T-helper 17 cell (primary cell): ENCODE data around the gene TACSTD2. TPM values are rescaled to one million over a fixed set of nuclear protein-coding genes. Genes with fewer than 3 reads are reported as not detected.
"Not testable (repeated sequence)": the region's sequence is repeated elsewhere in the genome, so short reads cannot be mapped to it uniquely, and the experiment has no call there.

Source experiments
- ATAC-seq: fragments of 150-1000 bp; cut with Tn5 transposase; 2 replicates; pipeline ENCODE4 v1.10.0; 2021; ENCODE audit warnings: mild to moderate bottlenecking, moderate library complexity
- DNase-seq, 3 donors: peaks; one replicate each; pipeline versions ENCODE4 v3.0.0 to v3.0.0-alpha.2; 2020 to 2021
- H3K9me3 ChIP-seq: one replicate; pipeline ENCODE4 v1.7.0; 2013; ENCODE audit warnings: low read length, mild to moderate bottlenecking; ENCODE audit not compliant: control insufficient read depth, poor library complexity, severe bottlenecking
- H3K27ac Mint-ChIP-seq: one replicate; pipeline ENCODE4 v1.8.0; 2022; ENCODE audit warnings: mild to moderate bottlenecking, moderate library complexity, mixed read lengths
- H3K27me3 Mint-ChIP-seq: one replicate; pipeline ENCODE4 v1.8.0; 2022; ENCODE audit warnings: mixed read lengths
- H3K36me3 Mint-ChIP-seq: one replicate; pipeline ENCODE4 v1.8.0; 2022; ENCODE audit warnings: low read depth, mixed read lengths
- H3K4me1 Mint-ChIP-seq: one replicate; pipeline ENCODE4 v1.8.0; 2022; ENCODE audit warnings: mild to moderate bottlenecking, mixed read lengths
- H3K4me3 Mint-ChIP-seq: one replicate; pipeline ENCODE4 v1.8.0; 2022; ENCODE audit warnings: mild to moderate bottlenecking, moderate library complexity, mixed read lengths
- total RNA-seq, 4 donors: library from RNA in 2 of 4; stranded (reverse) in 2 of 4; gene quantifications; one replicate each; pipeline ENCODE4 v1.2.3 and lab custom pipeline; 2022 to 2026

TACSTD2 gene
- total RNA-seq, 2 donors from 2014 or later, result 0.23 TPM; not detected in 1

DNA sequence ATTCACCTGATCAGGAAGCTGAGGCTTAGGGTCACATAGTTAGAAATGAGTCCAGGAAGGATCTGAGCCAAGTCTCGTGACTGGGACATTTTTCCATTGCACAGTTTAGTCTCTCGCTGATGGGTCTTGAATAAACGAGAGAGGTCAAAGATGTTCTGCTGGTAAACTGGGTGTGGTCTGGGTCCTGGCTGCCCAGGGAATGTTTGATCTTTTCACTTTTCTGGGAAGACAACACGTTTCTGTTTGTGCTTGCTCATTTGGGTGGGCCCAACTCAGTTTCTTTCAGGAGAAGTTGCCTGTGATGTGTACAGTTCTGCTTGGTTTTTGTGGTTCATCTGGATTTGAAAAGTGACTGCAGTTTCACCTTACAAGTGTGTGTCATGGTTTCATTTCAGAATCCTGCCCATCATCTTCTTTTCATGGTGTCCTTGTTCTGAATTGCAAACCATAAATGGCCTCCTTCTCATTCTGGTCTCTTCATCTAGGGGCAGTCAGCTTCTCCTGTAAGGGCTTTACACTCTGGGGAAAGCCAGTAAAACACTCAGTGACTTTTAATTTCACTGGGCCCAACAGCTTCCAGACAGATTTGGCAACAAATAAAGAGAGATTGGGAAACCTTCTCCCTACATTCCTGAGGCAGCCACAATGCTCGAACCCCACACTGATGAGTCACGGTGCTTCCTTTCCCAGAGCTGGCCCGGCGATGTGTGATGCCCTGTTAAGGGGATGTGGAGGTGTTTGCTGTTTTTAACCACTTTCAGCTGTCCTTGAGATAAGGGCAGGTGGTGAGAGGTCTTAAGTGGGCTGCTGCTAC is 7.2 kb upstream of the TACSTD2 start:
- no peak overlapping the region for H3K27ac Mint-ChIP-seq
- H3K9me3 ChIP-seq, result no peaks in the 10 kb centered on the region
- H3K4me1 Mint-ChIP-seq, result peaks cover 4% of the 10 kb centered on the region
- no peak for ATAC-seq
- no peak overlapping the region for H3K4me3 Mint-ChIP-seq
- peaks cover 53% of the 10 kb centered on the region for H3K27me3 Mint-ChIP-seq
- H3K36me3 Mint-ChIP-seq, result no peaks in the 10 kb centered on the region
- no peak for DNase-seq

DNA sequence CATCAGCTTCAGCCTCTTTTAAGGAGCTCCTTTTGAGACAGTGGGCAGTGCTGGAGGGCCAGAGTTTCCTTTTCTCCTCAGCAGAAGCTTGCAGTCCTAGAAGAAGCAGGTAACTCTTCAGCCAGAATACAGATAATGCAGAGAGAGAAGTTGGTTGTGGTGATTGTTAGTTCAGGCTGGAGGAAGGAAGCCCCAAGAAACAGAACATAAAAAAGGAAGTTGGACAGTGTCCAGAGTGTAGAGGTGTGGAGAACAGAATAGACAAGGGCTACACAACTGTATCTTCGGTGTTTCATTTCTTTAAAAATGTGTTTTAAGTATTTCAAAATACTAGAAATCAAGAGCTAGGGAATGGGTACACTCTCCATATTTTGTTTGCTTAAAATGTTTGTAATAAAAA is 6.4 kb upstream of the TACSTD2 start:
- Mint-ChIP-seq H3K27me3 (peaks cover 50% of the 10 kb centered on the region), H3K4me3 (no peak overlapping the region), H3K27ac (no peak overlapping the region), H3K36me3 (no peaks in the 10 kb centered on the region), H3K4me1 (peaks cover 4% of the 10 kb centered on the region)
- no peaks in the 10 kb centered on the region for H3K9me3 ChIP-seq
- ATAC-seq (no peak), DNase-seq (no peak)

DNA sequence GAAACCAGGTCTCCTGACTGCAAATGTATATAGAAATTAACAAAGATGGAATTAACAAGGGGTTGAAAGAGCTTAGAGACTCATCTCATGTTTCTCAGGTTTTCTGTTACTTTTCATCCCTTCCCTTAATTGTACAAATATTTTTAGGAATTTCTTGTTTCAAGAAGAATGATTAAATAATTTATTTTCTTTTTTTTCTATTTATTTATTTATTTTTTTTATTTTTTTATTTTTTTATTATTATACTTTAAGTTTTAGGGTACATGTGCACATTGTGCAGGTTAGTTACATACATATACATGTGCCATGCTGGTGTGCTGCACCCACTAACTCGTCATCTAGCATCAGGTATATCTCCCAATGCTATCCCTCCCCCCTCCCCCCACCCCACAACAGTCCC is 5.1 kb upstream of the TACSTD2 start:
- H3K27ac Mint-ChIP-seq, H3K36me3 Mint-ChIP-seq, H3K9me3 ChIP-seq, ATAC-seq, H3K4me3 Mint-ChIP-seq, DNase-seq, H3K4me1 Mint-ChIP-seq: not testable (repeated sequence)
- H3K27me3 Mint-ChIP-seq, result peaks cover 61% of the 10 kb centered on the region

DNA sequence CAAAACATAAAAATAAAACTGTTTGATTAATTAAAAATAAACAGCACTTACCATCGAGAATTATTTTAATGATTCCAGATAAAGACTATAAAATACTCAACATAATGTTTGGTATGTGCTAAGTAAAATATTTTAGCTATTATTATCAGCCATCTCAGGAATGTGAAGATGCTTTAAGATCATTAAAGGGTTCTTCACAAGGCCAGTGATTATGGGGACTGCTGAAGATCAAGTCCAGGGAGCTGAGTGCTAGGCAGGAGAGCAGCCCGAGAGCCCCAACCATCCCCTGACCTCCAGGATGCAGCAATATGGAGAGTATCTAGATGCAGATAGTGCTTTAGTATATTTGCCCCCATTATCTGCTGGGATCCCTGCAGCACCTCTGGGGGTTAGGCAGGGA is 4.6 kb upstream of the TACSTD2 start:
- no peaks in the 10 kb centered on the region for H3K9me3 ChIP-seq
- no peak for ATAC-seq
- Mint-ChIP-seq H3K36me3 (peaks cover 3% of the 10 kb centered on the region), H3K27me3 (peaks cover 59% of the 10 kb centered on the region), H3K4me1 (peaks cover 8% of the 10 kb centered on the region), H3K27ac (no peak overlapping the region), H3K4me3 (no peak overlapping the region)
- DNase-seq, result no peak

DNA sequence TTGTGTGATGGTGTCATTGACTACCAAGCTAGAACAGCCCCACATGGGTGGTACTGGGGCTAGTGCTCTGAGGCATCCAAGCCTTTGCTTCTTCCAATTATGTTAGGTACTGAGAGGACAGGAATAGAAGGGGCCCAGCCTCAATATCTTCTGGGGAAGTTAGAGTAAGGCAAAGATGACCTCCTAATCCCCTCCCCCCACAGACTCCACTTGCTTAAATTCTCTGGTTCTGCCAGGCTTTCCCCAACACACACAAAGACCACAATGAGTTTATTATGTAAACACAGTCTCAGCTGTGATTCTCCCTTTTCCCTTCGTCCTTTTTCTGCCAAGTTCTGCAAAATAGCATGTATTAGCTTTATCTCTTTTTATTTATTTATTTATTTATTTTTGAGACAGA is 3.1 kb upstream of the TACSTD2 start:
- no peak overlapping the region for H3K27ac Mint-ChIP-seq
- no peak for ATAC-seq
- H3K4me1 Mint-ChIP-seq, result peaks cover 16% of the 10 kb centered on the region
- peaks cover 58% of the 10 kb centered on the region for H3K27me3 Mint-ChIP-seq
- no peak overlapping the region for H3K4me3 Mint-ChIP-seq
- peaks cover 8% of the 10 kb centered on the region for H3K36me3 Mint-ChIP-seq
- DNase-seq, result no peak
- H3K9me3 ChIP-seq, result no peaks in the 10 kb centered on the region

DNA sequence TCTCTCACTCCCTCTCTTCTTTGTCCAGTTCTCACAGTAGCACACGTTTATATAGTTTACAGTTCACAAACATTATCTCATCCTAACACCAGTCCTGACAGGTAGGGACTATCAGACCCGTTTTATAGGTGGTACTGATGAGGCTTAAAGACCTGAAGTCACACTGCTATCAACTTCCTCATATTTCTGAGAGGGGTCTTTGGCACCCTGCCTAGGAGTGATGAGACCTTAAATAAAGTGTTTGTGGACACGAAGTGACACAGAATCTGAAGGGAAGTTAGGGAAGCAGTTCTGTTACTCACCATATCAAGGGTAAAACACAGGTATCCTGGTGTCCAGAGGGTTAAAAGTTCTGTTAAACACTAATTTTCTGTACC is 590 bp upstream of the TACSTD2 start:
- Mint-ChIP-seq H3K4me3 (peak overlapping the region; percentile 82), H3K27ac (peak overlapping the region; percentile 77), H3K4me1 (peaks cover 24% of the 10 kb centered on the region), H3K27me3 (peaks cover 58% of the 10 kb centered on the region), H3K36me3 (peaks cover 8% of the 10 kb centered on the region)
- DNase-seq (no peak), ATAC-seq (no peak)
- H3K9me3 ChIP-seq, result no peaks in the 10 kb centered on the region

DNA sequence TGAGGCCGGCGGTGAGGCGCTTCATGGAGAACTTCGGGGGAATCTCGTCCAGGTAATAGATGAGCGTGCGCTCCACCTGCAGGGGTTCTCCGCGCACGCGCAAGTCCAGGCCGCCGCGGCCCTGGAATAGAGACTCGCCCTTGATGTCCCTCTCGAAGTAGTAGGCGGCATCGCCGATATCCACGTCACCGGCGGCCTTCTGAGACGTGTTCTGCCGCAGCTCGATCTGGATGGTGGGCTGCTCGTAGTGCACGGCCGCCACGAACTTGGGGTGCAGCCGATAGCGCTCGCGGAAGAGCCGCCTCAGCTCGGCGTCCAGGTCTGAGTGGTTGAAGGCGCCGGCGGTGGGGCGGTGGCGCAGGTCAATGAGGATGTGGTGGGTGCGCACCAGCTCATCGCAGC is 726 bp downstream of the TACSTD2 start:
- no peak for ATAC-seq
- Mint-ChIP-seq H3K4me3 (peak overlapping the region; percentile 80), H3K36me3 (peaks cover 8% of the 10 kb centered on the region), H3K27me3 (peaks cover 70% of the 10 kb centered on the region), H3K4me1 (peaks cover 24% of the 10 kb centered on the region), H3K27ac (peak overlapping the region; percentile 75)
- H3K9me3 ChIP-seq, result no peaks in the 10 kb centered on the region
- no peak for DNase-seq

DNA sequence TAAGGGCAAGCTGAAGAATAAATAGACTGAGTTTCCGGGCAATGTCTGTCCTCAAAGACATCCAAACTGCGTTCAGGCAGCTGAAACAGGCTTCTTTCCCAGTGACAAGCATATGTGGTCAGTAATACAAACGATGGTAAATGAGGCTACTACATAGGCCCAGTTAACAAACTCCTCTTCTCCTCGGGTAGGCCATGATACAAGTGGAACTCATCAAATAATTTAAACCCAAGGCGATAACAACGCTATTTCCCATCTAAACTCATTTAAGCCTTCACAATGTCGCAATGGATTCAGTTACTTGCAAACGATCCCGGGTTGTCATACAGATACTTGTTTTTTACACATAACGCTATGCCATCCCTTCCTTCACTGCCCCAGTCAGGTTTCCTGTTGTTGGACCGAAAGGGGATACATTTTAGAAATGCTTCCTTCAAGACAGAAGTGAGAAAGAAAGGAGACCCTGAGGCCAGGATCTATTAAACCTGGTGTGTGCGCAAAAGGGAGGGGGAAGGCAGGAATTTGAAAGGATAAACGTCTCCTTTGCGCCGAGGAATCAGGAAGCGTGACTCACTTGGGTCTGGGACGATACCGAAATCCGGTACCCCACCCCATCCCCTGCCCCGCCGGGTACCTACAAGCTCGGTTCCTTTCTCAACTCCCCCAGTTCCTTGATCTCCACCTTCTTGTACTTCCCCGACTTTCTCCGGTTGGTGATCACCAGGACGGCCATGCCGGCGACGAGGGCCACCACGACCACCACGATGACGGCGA is 1.3 kb downstream of the TACSTD2 start:
- Mint-ChIP-seq H3K4me1 (peaks cover 24% of the 10 kb centered on the region), H3K36me3 (peaks cover 8% of the 10 kb centered on the region), H3K4me3 (peak overlapping the region; percentile 80), H3K27ac (peak overlapping the region; percentile 75), H3K27me3 (peaks cover 76% of the 10 kb centered on the region)
- DNase-seq, result no peak
- no peak for ATAC-seq
- H3K9me3 ChIP-seq, result no peaks in the 10 kb centered on the region

DNA sequence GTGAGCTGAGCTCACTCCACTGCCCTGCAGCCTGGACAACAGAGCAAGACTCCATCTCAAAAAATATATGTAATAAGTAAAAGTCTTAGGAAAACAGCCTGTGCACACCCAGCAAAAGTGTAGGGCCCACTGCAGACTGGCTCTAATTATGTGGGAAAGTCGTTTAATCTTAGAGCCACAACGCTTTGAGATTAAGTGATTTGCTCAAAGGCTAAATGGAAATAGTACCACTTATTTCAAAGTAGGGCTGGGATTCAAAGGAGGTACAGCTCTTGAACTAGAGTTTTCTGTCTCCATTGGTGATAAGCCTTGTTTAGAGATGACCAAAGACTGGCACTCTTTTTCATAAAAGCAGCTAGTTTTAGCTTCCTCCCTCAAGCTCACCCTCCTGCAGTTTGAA is 2.2 kb downstream of the TACSTD2 start:
- H3K36me3 Mint-ChIP-seq, result peaks cover 11% of the 10 kb centered on the region
- ATAC-seq (no peak), DNase-seq (no peak)
- H3K4me3 Mint-ChIP-seq, result no peak overlapping the region
- H3K27ac Mint-ChIP-seq, result peak overlapping the region; percentile 79
- peaks cover 80% of the 10 kb centered on the region for H3K27me3 Mint-ChIP-seq
- no peaks in the 10 kb centered on the region for H3K9me3 ChIP-seq
- H3K4me1 Mint-ChIP-seq, result peaks cover 24% of the 10 kb centered on the region

DNA sequence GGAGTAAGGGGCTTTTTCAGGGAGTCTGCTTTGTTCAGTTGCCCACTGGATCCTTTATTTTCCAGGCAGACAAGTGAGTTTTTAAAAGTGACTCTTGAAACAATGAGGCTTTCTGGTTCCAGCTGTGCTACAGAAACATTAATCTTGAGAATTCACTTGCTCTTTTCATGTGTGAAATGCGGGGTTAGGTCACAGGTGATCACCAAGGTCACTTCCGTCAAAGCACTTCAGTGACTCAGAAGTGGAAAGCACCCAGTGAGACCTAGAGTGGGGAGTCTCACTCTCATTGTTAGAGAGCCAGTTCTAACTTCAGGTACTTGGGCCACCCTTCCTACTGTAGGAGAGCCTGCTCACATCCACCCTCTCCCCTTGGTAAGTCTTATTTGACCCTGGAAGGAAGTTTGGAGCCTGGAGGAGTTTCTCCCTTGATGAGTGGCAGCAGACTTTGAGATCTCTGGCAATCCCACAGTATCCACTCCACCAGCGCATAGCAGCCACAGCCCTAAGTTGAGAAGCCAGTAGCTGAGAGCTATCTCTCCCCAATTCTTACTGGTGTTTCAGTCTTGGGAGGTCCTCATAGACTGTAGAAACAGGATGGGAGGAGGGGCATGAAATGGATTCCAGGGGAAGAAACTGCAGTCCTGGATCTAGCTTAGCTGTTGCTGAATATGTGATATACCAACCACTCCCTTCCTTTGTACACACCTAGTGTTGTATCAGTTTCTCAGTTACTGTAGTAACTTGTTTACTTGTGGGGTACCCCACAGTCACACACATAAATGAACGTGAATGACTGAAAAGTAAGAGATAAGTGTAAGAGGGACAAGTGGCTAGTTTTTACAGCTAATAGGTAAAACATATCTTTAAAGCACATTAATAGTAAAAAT is 3.1 kb downstream of the TACSTD2 start:
- no peak overlapping the region for H3K4me3 Mint-ChIP-seq
- peak in 1 of 3 donors; percentile 11 for DNase-seq
- peak overlapping the region; percentile 79 for H3K27ac Mint-ChIP-seq
- H3K27me3 Mint-ChIP-seq, result peaks cover 80% of the 10 kb centered on the region
- H3K9me3 ChIP-seq, result no peaks in the 10 kb centered on the region
- H3K36me3 Mint-ChIP-seq, result peaks cover 15% of the 10 kb centered on the region
- H3K4me1 Mint-ChIP-seq, result peaks cover 24% of the 10 kb centered on the region
- peak; percentile 97 for ATAC-seq

DNA sequence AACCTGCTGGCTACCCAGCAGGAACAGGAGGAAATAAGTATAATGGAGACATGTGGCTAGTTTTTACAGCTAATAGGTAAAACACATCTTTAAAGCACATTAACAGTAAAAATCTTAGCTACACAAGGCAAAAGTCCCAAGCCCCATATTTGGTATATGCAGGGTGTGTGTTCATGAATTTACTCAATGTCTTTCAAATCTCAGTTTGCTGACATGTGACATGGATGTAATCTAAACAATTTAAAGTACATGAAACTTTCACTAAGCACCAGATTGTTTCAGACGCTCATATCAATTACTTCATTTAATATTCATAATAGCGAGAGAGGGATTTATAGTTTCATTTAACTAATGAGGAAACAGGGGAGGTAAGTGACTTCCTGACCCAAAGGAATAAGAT is 3.9 kb downstream of the TACSTD2 start:
- peaks cover 86% of the 10 kb centered on the region for H3K27me3 Mint-ChIP-seq
- H3K4me1 Mint-ChIP-seq, result peaks cover 24% of the 10 kb centered on the region
- no peak for DNase-seq
- peaks cover 16% of the 10 kb centered on the region for H3K36me3 Mint-ChIP-seq
- no peak overlapping the region for H3K4me3 Mint-ChIP-seq
- ATAC-seq, result no peak
- peak overlapping the region; percentile 79 for H3K27ac Mint-ChIP-seq
- H3K9me3 ChIP-seq, result no peaks in the 10 kb centered on the region

DNA sequence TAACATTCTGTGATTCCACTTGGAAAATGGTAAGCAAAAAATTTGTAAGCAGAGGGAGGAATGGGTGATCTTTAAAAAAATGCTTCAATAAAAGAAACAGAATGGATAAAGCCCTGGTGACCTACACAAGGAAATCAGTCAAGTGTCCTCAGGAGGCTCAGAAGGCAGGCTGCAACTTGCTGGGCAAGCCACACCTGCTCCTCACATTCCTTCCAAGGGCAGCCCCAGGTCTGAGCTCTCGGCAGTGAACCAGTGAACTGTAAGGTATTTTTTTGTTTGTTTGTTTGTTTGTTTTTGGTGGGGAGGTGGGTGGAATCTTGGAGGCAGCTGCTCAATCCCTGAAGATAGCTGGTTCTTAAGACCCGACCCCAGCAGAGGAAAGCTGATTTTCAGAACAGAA is 4.4 kb downstream of the TACSTD2 start:
- no peaks in the 10 kb centered on the region for H3K9me3 ChIP-seq
- Mint-ChIP-seq H3K36me3 (peaks cover 16% of the 10 kb centered on the region), H3K4me3 (no peak overlapping the region), H3K4me1 (peaks cover 24% of the 10 kb centered on the region), H3K27me3 (peaks cover 85% of the 10 kb centered on the region), H3K27ac (peak overlapping the region; percentile 79)
- ATAC-seq, result no peak
- no peak for DNase-seq

DNA sequence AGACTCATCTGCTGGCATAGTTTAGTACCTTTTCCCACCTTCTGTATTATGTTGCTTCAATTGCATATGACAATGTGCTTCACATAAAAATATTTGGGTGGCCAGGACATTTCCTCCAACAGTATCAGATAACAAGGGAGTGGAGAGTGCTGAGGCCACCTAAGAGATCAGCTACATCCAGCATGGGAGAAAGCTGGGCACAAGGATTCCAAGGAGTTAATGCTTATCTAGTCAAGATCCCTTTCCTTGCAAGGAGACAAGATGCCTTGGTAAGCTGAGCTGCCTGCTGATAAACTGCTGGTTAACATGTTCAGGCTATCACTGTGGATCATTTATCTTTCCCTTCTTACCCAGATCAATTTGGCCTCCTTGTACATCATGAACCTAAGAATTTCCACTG is 5.4 kb downstream of the TACSTD2 start:
- no peak overlapping the region for H3K27ac Mint-ChIP-seq
- H3K9me3 ChIP-seq, result no peaks in the 10 kb centered on the region
- peaks cover 20% of the 10 kb centered on the region for H3K4me1 Mint-ChIP-seq
- peaks cover 12% of the 10 kb centered on the region for H3K36me3 Mint-ChIP-seq
- peaks cover 80% of the 10 kb centered on the region for H3K27me3 Mint-ChIP-seq
- no peak overlapping the region for H3K4me3 Mint-ChIP-seq
- ATAC-seq, result no peak
- DNase-seq, result no peak
